Measurements from ENCODE around the gene HOXB4.

Gene HOXB4

DNA sequence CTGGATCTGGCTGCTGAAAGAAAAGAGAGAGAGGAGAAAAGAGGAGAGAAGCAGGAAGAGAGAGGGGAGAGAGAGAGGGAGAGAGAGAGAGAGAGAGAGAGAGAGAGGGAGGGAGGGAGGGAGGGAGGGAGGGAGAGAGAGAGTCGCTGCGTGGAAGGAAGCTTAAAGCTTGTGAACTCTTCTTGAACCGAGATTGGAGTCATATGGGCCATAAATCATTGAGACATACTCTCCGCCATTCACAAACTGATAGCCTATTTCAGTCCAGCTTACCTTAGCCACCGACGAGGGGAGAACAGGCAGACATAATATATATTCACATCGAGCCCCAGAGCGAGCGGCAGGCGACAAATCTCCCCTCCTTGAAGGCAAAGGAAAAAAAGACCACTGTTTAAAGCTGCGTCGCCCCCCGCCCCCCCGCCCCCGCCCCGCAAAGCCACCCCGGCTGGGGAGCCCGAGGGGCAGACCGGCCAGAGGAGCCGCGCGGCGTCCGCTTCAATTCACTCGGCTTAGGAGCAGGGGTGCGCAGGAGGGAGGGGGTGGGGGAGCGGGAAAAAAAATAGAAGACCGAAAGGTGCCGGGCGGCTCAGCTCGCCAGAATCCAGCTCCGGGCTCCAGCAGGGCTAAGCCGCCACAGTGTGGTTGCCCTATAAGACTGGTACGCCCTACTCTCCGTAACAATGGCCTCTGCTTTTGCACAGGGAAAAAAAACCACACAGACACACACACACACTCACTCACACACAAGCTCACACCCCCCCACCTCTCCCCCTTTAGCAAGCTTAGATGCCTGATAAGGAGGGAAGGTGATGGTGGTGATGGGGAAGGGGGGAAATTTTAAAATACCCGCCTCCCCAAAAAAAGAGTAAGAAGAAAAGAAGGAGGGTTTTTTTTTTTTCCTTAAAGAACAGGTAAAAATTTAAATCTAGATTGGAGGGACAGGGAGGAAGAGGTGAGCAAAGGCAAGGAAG lies 22.6 kb downstream of the HOXB4 start:
- Histone ChIP-seq H3K27ac (ENCODE audit: insufficient read depth, low read length, poor library complexity, severe bottlenecking) (no peak overlapping the region), H3K36me3 (ENCODE audit: control insufficient read depth, insufficient read depth, low read length) (no peaks in the 10 kb centered on the region), H3K9me3 (ENCODE audit: control insufficient read depth, low read length) (no peaks in the 10 kb centered on the region), H3K4me3 (ENCODE audit: insufficient read depth, low read depth, low read length, poor library complexity, severe bottlenecking) (peak overlapping the region; percentile 28), H3K27me3 (replicated peaks; ENCODE audit: control insufficient read depth, insufficient read depth, low read length, poor library complexity, severe bottlenecking) (no peaks in the 10 kb centered on the region), H3K4me1 (ENCODE audit: control insufficient read depth, insufficient read depth, low read length, poor library complexity, severe bottlenecking) (no peaks in the 10 kb centered on the region)
- DNase-seq, result no peak

DNA sequence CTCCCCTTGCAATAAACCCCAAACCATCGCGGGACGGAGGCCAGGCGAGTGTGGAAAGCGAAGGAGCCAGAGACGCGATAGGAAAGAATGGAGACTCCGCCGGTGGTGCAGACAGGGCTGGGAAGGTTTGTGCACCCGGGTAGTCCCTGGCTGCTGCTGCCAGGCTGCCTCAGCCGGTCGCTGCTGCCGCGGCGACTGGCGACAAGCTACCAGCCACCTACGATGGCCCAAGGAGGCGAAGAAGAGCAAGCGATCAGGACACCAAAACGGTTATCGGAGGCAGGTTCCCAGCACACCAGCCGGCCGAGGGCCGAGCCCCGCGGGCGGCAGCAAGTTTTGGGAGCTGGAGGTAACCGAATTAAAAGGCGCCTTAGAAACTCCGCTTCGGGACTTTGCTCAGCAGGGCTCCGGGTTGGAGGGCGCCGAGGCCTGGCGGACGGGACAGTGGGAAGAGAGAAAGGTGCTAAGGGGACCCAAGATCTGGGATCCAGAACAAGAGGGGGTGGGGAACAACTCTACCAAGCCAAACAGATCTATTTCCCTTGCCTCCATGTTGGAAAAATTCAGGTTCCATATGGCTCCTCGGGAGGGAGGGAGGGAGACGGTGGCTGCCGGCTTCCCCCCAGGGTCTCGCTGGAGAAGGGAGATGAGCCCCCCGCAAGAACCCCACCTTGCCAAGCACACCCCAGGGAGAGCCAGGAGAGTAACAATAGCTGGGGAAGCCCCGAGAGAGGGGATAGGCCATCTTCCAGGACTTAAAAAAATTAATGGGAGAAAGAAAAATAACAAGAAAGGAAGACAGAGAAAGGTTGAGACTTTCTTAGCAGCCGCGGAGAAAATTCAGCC lies 23.5 kb downstream of the HOXB4 start:
- no peaks in the 10 kb centered on the region for H3K4me1 ChIP-seq (ENCODE audit: control insufficient read depth, insufficient read depth, low read length, poor library complexity, severe bottlenecking)
- H3K27ac ChIP-seq (ENCODE audit: insufficient read depth, low read length, poor library complexity, severe bottlenecking), result no peak overlapping the region
- H3K4me3 ChIP-seq (ENCODE audit: insufficient read depth, low read depth, low read length, poor library complexity, severe bottlenecking), result no peak overlapping the region
- H3K27me3 ChIP-seq (replicated peaks; ENCODE audit: control insufficient read depth, insufficient read depth, low read length, poor library complexity, severe bottlenecking), result no peaks in the 10 kb centered on the region
- no peak for DNase-seq
- no peaks in the 10 kb centered on the region for H3K36me3 ChIP-seq (ENCODE audit: control insufficient read depth, insufficient read depth, low read length)
- no peaks in the 10 kb centered on the region for H3K9me3 ChIP-seq (ENCODE audit: control insufficient read depth, low read length)

DNA sequence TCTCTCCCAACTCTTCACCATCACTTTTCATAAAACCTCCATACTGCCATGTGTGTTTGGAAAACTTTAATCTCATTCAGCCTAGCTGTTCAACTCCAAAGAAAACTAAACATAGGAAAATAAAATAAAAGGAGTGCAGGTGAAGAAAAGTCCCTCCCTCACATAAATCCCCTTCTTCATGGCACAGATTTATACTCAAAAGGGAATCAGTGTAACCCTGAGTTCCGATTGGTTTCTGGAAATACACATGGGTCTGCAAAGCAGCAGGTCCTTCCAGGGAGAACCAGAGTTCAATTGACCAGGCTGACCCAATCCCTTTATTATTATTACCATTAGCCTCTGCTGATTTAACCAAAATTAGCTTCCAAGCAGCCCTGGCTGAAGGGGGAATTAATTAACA lies 24.3 kb downstream of the HOXB4 start:
- H3K4me1 ChIP-seq (ENCODE audit: control insufficient read depth, insufficient read depth, low read length, poor library complexity, severe bottlenecking), result peaks cover 1% of the 10 kb centered on the region
- no peaks in the 10 kb centered on the region for H3K27me3 ChIP-seq (replicated peaks; ENCODE audit: control insufficient read depth, insufficient read depth, low read length, poor library complexity, severe bottlenecking)
- no peaks in the 10 kb centered on the region for H3K36me3 ChIP-seq (ENCODE audit: control insufficient read depth, insufficient read depth, low read length)
- no peak overlapping the region for H3K4me3 ChIP-seq (ENCODE audit: insufficient read depth, low read depth, low read length, poor library complexity, severe bottlenecking)
- no peaks in the 10 kb centered on the region for H3K9me3 ChIP-seq (ENCODE audit: control insufficient read depth, low read length)
- H3K27ac ChIP-seq (ENCODE audit: insufficient read depth, low read length, poor library complexity, severe bottlenecking), result no peak overlapping the region
- DNase-seq, result no peak

DNA sequence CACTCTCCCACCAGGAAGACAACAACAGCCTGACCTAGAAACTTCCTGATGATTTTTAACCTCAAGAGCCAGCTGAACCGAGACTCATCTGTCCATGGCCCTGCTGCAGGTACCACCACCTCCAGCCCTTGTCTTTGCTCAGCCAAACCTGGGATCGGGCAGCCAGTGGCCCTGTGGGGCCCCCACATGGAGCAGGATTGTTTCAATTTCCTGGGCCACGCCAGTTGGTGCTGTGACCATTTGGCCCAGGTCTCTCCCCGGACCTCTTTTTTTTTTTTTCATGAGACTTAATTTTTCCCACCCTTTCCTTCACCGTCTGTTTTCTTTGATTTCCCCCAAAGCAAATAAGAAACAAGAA lies 25.0 kb downstream of the HOXB4 start:
- Histone ChIP-seq H3K27ac (ENCODE audit: insufficient read depth, low read length, poor library complexity, severe bottlenecking) (no peak overlapping the region), H3K27me3 (replicated peaks; ENCODE audit: control insufficient read depth, insufficient read depth, low read length, poor library complexity, severe bottlenecking) (no peaks in the 10 kb centered on the region), H3K9me3 (ENCODE audit: control insufficient read depth, low read length) (no peaks in the 10 kb centered on the region), H3K4me1 (ENCODE audit: control insufficient read depth, insufficient read depth, low read length, poor library complexity, severe bottlenecking) (peaks cover 5% of the 10 kb centered on the region), H3K4me3 (ENCODE audit: insufficient read depth, low read depth, low read length, poor library complexity, severe bottlenecking) (no peak overlapping the region), H3K36me3 (ENCODE audit: control insufficient read depth, insufficient read depth, low read length) (no peaks in the 10 kb centered on the region)
- DNase-seq, result no peak

DNA sequence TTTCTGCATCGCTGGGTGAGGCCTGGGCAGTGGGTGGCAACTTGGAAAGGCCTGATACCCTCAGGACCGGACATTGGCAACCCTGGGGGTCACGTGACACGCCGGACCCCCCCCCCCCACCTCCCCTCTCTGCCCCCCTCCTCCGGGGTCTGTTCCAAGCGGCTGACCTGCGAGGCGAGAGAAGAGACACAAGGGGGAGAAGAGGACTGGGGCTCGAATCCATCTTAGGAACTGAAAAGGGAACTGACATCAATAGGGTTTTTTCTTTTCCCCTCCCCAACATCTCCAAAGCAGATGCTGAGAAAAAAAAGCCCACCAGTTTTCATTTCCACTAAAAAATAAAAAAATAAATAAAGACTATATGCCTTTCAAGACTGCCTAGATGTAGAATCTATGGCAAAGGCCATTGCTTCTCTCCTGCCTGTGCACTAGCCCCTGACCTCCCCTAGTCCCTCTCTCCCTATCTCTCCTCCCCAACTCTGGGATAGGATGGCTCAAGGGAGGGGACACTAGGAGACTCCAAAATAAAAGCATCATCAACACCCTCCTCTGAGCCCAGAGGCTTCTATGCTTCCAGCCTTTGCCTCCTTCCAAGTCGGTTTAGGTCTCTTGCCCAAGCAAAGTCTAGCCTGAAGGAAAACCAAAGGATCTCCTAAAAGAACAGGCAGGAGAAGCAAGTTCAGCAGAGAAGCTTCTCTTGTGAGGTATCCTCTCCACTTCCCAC lies 25.5 kb downstream of the HOXB4 start:
- Histone ChIP-seq H3K36me3 (ENCODE audit: control insufficient read depth, insufficient read depth, low read length) (no peaks in the 10 kb centered on the region), H3K4me3 (ENCODE audit: insufficient read depth, low read depth, low read length, poor library complexity, severe bottlenecking) (no peak overlapping the region), H3K27me3 (replicated peaks; ENCODE audit: control insufficient read depth, insufficient read depth, low read length, poor library complexity, severe bottlenecking) (no peaks in the 10 kb centered on the region), H3K9me3 (ENCODE audit: control insufficient read depth, low read length) (no peaks in the 10 kb centered on the region), H3K27ac (ENCODE audit: insufficient read depth, low read length, poor library complexity, severe bottlenecking) (no peak overlapping the region), H3K4me1 (ENCODE audit: control insufficient read depth, insufficient read depth, low read length, poor library complexity, severe bottlenecking) (peaks cover 5% of the 10 kb centered on the region)
- no peak for DNase-seq

DNA sequence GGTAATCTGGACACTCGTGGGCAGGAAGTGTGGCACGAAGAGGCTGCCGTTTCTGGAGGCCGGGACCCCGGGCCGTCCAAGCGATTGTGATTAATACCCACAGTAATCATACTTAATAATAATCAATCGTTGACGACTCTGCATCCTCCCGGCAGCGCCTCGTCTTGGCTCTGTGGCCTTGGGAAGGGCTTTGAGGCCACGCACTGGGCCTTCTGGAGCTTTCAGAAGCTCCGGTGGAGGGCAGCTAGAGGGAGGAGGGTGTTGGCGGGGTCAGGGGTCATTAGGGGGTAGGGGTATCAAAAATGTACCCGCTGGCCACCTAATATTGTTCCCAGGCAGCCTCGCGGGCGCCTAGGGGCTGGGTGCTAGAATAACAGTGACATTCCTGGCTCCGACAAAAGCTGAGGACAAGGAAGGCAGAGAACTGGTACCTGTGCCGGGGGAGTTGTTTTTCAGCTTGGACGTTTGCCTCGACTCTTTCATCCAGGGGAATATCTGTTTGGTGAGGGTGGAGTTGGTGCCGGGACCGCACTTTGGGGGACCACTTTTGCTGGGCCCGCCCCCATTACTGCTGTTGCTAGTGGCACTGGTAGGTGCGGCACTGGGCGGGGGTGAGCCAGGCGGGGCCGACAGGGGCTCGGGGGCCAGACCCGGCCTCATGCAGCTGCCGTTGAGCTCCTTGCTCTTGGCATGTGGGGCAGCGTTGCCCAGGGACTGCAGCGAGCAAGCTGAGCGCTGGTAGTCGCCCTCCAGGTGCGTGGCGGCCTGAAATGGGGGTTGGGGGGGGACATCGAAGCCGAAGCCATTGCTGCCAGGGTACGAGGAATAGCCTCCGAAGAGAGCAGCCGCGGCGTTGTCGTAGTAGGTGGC lies 26.3 kb downstream of the HOXB4 start:
- Histone ChIP-seq H3K9me3 (ENCODE audit: control insufficient read depth, low read length) (no peaks in the 10 kb centered on the region), H3K4me1 (ENCODE audit: control insufficient read depth, insufficient read depth, low read length, poor library complexity, severe bottlenecking) (peaks cover 6% of the 10 kb centered on the region), H3K27ac (ENCODE audit: insufficient read depth, low read length, poor library complexity, severe bottlenecking) (no peak overlapping the region), H3K4me3 (ENCODE audit: insufficient read depth, low read depth, low read length, poor library complexity, severe bottlenecking) (no peak overlapping the region), H3K27me3 (replicated peaks; ENCODE audit: control insufficient read depth, insufficient read depth, low read length, poor library complexity, severe bottlenecking) (no peaks in the 10 kb centered on the region), H3K36me3 (ENCODE audit: control insufficient read depth, insufficient read depth, low read length) (no peaks in the 10 kb centered on the region)
- no peak for DNase-seq

DNA sequence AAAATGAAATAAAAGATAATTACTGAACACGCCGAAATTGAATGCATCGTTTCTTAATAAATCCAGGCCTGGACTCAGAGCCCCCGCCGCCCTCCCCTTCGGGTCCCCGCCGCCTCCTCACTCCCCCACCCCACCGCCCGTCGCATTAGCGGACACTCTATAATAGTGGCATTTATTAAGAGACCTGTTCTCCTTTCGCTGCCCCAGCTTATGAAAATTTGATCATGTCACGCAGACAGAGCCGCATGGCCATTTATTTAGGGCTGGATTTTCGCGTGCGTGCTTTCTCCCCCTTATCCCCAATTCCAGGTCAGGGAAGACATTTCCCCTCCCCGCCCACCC lies 27.0 kb downstream of the HOXB4 start:
- Histone ChIP-seq H3K27me3 (replicated peaks; ENCODE audit: control insufficient read depth, insufficient read depth, low read length, poor library complexity, severe bottlenecking) (no peaks in the 10 kb centered on the region), H3K27ac (ENCODE audit: insufficient read depth, low read length, poor library complexity, severe bottlenecking) (no peak overlapping the region), H3K4me1 (ENCODE audit: control insufficient read depth, insufficient read depth, low read length, poor library complexity, severe bottlenecking) (peaks cover 12% of the 10 kb centered on the region), H3K4me3 (ENCODE audit: insufficient read depth, low read depth, low read length, poor library complexity, severe bottlenecking) (no peak overlapping the region), H3K9me3 (ENCODE audit: control insufficient read depth, low read length) (no peaks in the 10 kb centered on the region), H3K36me3 (ENCODE audit: control insufficient read depth, insufficient read depth, low read length) (no peaks in the 10 kb centered on the region)
- DNase-seq, result no peak

DNA sequence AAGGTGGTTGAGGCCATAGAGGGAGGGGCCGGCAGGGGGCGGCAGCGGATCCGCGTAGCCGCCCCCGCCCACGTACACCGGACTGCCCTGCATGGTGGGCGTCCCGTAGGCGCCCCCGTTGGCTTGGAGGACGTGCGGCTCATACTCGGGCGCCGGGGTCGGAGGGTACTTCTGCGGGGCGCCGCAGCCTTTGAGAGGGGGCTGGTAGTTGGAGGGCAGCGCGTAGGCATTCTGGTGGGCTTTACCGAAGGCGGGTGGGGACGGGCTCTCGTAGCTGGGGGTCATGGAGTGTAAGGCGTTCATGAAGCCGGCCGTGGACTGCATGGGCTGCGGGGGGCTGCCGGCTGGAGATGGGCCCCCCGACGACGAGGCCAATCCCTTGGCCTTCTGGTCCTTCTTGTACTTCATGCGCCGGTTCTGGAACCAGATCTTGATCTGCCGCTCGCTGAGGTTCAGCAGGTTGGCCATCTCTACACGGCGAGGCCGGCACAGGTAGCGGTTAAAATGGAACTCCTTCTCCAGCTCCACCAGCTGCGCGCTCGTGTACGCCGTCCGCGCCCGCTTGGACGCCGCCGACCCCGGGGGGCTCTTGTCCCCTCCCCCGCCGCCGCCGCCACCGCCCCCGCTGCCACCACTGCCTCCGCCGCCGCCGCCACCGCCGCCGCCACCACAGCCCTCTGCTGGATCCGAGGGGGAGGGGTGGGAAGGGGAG lies 27.5 kb downstream of the HOXB4 start:
- Histone ChIP-seq H3K27me3 (replicated peaks; ENCODE audit: control insufficient read depth, insufficient read depth, low read length, poor library complexity, severe bottlenecking) (no peaks in the 10 kb centered on the region), H3K4me1 (ENCODE audit: control insufficient read depth, insufficient read depth, low read length, poor library complexity, severe bottlenecking) (peaks cover 12% of the 10 kb centered on the region), H3K4me3 (ENCODE audit: insufficient read depth, low read depth, low read length, poor library complexity, severe bottlenecking) (no peak overlapping the region), H3K36me3 (ENCODE audit: control insufficient read depth, insufficient read depth, low read length) (no peaks in the 10 kb centered on the region), H3K27ac (ENCODE audit: insufficient read depth, low read length, poor library complexity, severe bottlenecking) (no peak overlapping the region), H3K9me3 (ENCODE audit: control insufficient read depth, low read length) (no peaks in the 10 kb centered on the region)
- DNase-seq, result no peak
